GM19324 (cell line): ENCODE results near the gene HBP1.
"Not testable (repeated sequence)": the region's sequence is repeated elsewhere in the genome, so short reads cannot be mapped to it uniquely, and the experiment has no call there.

Experiments used
- ATAC-seq: cut with Tn5 transposase; IDR thresholded peaks from one replicate; pipeline ENCODE4 v1.9.1; 2021; ENCODE audit warnings: mild to moderate bottlenecking, moderate library complexity; ENCODE audit not compliant: unreplicated experiment, low FRiP score

The HBP1 gene

DNA sequence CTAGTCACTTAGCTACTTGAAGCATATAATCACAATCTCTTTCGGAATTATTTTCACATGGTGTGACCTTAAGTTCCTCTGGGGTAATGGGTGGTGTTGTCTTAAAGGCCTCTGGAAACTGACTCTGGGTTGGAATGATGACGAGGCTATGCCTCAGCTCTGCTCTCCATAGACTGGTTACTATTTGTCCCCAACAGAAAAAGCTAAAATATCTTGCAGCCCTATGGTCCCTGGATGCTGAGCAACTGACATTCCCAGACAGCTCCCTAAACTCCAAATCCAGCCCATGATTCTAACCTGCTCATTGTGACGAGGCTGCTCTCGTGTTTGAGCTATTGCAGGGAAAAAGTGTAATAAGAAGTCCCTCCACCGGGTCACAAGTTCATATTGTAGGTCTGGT lies 51.6 kb downstream of the HBP1 start:
- no peak for ATAC-seq

DNA sequence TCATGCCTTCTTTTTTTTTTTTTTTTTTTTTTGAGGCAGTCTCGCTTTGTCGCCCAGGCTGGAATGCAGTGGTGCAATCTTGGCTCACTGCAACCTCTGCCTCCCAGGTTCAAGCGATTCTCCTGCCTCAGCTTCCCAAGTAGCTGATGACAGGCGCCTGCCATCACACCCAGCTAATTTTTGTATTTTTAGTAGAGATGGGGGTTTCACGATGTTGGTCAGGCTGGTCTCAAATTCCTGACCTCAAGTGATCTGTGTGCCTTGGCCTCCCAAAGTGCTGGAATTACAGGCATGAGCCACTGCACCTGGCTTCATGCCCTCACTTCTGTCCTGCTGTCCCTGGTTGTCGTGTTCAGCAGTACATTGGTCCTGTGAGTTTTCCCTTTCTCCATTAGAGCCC lies 52.0 kb downstream of the HBP1 start:
- ATAC-seq, result not testable (repeated sequence)

DNA sequence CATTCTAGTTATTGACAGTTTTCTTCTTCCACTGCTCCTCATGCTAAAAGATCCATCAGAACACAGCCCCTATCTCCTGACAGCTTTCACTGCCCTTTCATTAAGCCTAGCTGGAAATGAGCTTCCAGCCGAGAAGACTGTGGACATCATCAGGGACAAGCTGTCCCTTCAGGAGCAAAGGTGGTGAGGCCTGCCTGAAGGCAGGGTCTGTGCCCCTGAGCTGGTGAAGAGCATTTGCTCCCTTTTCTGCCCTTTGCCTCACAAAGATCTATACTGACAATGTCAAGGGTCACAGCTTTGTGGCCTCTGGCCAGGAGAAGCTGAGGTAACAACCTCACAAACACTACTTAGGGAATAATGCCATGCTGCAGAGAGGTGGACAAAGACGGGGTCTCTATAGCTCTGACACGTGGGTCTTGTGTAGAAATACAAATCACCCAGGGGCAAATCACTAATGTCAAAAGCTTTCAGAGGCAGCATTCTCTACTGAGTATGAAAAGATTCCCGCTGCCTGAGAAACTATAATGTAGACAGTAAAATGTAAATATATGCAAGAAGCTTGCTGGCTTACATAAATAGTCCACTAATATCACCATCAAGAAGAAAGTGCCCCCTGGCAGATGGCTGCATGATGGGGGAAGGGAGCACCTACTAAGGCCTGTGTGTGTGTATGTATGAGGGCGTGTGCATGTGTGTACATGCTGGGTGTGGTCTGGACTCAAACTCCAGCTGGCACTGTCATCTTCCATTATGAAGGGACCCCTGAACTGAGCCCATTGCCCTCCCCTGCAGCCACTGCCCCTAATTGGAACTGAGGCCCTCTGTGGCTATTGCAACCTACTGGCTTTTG lies 55.8 kb downstream of the HBP1 start:
- ATAC-seq, result no peak

DNA sequence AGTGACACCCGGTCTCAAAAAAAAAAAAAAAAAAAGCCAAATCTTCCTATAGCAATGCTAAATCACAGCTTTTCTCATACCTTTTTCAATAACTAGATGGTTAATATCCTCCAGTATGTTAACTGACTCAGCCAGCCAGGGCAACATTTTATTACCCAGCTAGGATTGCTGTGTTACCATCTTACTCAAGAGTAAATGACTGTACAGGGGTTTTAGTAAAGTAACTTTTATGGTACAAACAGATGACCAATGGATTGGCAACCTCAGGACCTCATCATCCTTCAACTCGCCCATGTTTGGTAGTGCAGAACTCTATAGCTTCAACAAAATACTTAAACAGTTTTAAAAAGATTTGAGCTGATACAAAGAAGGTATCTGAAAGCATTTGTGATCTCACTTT lies 59.5 kb downstream of the HBP1 start:
- no peak for ATAC-seq

DNA sequence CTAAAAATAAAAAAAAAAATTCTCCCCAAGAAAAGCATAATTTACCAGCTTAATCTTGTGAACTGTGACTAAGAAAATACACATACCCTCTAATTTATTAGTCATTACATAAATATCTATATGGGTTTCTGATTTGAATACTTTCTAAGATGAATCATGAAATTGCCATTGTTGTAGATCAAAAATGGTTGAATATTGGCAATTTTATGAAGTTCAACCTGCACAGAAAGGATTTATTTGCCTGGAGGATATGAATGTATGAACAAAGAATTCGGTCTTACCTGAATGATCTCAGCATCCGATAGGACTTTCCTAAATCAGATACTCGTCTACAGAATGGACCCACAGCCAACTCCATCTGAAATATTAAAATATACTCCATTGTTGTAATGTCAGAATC lies 61.5 kb downstream of the HBP1 start:
- ATAC-seq, result no peak

DNA sequence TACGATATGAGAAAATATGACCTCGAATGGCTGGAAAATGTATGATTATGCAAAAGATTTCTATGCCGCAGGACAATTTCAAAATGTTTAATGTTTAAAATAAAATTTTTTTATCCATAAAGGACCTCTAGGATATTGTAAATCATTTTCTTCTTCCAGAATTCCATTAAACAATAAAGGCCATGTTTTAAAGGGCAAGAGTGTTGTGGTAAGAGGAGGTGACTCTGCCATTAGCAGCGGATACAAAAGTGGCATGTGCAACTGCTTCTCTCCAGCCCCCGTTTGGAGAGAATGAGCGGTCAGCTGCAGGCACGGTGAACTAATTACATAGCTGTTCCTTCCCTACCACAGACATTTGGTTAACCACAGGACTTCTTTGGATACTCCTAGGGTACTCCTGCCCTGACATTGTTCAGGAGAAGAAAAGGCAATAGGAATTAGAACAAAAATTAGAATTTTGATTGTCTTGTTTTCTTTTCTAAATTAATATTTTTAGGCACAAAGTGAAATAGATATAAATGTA lies 63.8 kb downstream of the HBP1 start:
- no peak for ATAC-seq

DNA sequence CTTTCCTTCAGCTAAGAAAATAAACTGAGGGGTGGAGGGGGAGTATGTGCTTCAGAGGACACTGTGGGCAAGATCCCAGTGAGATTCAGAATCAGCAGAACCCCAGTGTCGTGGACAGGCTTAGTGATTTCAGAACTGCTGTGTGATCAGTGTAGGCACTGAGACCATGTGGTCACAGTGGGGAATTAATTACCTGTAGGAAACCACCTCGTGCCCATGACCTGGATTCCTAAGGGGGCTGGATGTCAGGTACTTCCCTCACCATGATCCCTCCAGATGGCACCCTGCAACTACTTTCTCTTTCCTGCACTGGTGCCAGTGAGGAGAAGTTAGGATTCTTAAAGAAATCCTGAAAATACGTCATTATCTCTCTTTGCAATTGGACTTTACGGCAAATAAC lies 64.4 kb downstream of the HBP1 start:
- ATAC-seq, result no peak

DNA sequence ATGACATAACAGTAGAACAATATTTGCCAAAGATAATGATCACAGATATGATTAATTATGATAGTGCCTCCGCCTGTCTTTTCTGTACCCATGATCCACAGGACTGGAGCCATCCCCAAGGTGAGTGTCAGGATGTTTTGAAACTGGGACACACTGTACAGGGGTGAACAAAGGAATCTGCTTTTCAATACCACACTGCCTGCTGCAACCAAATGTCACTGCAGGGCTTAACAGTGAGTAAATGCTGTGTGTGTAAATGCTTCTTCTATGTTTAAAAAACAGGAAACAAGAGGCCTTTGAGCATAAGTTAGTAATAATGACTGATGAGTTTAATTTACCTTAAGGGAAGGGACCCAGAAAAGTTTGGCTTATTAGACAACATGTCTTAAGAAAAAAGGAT lies 65.2 kb downstream of the HBP1 start:
- ATAC-seq, result no peak

DNA sequence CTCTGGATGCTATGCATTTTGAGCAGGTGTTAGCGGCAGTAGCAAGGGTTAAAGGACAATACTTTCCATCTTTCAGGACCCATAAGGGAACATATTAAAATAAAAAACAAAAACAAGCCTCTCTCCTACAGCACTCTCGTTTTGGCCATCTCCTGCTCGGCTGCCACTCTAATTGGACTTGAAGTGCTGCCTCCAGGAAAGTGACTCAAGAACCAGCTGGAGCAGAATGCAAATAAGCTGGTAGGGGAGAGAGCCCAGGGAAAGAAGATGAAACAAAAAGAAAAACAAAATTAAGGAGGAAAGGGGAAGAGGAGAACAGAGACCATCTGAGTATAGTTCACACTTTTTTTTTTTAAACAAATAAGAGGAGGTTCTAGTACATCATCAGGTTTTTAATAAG lies 65.6 kb downstream of the HBP1 start:
- ATAC-seq, result no peak

DNA sequence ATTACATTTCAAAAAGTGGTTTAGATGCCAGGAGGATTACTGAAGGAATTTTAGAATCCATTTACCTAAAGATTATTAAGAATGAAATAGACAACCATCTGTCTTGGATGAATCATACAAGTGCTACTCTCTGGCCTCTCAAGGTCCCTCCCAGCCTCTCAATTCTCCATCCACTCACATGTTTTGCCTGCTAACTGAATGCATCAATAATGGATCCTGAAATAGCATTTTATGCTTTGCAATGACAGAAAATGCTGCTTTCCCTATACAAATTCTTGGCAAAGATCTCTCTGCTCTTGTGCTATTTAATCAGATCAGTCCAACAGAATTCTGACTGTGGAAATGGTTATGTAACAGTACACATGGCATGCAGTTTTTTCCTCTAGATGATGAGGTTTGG lies 68.1 kb downstream of the HBP1 start:
- no peak for ATAC-seq

DNA sequence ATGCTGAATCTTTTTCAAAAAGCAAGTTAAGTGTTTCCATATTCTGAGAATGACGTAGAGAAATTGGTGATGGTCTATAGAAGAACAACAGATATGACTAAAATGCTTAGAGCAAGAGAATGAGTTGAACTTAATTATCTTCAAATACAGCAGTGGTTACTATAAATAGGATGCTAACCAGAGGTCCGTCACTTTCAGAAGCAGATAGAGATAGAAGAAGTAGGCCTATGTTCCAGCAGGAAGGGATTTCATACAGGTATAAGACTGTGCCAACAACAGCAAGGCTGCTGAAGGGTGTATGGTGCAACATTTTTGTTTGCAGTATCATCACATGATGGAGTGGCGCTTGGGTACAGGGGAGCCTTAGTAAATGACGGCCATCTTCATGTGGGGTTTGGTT lies 68.6 kb downstream of the HBP1 start:
- no peak for ATAC-seq

DNA sequence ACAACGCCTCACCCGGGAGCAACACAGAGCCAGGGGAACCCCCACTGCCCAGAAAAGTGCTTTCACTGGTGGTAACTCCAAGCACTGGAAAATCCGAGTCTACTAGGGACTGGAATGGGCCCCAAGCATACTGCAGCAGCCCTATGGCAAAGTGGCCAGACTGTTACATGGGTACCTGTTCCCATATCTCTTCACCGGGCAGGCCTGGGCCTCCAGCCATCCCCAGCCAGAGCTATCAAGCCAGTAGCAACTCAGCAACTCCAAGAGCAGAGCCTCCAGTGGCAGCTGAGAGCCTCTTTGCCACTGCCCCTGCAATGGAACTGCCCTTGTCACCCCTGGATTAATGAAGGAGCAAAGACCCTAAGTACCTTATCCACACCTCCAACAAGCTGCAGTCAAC lies 73.5 kb downstream of the HBP1 start:
- no peak for ATAC-seq

DNA sequence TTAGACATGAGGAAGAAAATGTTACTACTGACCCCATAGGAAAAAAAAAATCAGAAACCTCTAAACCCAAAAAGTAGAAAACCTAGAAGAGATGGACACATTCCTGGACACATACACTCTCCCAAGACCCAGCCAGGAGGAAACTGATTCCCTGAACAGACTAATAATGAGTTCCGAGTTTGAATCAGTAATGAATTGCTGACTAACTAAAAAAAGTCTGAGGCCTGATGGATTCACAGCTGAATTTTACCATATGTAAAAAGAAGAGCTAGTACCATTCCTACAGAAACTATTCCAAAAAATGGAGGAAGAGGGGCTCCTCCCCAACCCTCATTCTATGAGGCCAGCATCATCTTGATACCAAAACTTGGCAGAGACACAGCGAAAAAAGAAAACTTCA lies 75.8 kb downstream of the HBP1 start:
- ATAC-seq, result no peak

DNA sequence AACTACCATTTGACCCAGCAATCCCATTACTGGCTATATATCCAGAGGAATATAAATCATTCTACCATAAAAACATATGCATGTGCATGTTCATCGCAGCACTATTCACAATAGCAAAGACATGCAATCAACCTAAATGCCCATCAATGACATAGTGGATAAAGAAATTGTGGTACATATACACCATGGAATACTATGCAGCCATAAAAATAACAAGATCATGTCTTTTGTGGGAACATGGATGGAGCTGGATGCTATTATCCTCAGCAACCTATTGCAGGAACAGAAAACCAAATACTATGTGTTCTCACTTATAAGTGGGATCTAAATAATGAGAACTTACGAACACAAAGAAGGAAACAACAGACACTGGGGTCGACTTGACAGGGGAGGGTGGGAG lies 78.0 kb downstream of the HBP1 start:
- not testable (repeated sequence) for ATAC-seq

DNA sequence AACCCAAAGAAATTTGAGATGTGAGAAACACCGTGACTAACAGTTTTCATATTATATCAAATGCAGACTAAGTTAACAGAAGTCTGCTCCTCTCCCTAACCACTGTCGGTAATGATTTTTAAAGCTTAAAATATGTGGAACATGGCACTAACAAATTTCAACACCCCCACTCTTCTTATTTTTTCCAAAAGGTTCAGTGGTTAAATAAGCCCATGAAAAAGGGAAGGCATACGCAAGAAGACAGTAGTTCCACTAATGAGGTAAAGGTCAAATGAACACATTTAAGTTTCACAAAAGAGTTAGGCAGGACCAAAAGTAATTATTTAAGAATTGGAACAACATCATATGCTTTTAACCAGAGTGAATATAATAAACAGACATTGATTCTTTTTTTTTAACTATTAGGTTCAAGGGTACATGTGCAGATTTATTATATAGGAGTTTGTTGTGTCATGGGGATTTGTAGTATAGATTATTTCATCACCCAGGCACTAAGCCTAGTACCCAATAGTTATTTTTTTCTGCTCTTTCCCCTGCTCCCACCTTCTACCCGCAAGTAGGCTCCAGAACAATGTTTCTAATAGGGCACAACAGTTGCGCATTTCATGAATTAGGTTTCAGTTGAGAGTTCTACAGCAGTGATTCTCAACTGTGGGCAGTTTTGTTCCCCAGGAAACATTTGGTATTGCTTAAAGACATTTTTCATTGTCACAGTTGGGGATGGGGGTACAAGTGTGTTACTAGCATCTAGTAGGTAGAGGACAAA lies 79.9 kb downstream of the HBP1 start:
- no peak for ATAC-seq

DNA sequence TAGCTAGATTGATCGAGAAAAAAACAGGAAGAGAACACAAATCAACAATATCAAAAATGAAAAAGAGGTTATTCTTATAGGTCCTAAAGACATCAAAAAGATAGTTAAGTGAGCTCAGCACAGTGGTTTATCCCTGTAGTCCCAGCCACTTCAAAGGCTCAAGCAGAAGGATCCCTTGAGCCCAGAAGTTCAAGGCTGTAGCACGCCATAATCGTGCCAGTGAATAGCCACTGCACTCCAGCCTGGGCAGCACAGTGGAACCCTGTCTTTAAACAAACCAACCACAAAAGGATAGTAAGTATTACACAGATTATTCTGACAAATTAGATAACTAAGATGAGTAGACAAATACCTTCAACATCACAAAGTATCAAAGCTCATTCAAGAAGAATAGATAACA lies 83.2 kb downstream of the HBP1 start:
- no peak for ATAC-seq
